Heart left ventricle (tissue), 13 donors: ENCODE data around the gene MTF1.

ENCODE experiments used
- POLR2A ChIP-seq, 2 donors: fragments of 450-650 bp; IDR thresholded peaks; one replicate each; pipeline ENCODE4 v1.6.1; 2017; ENCODE audit warnings: antibody characterized with exemption in 2 of 2, mild to moderate bottlenecking in 2 of 2, moderate library complexity in 2 of 2
- TF ChIP-seq, protein P1 (sequence below), 12 donors: fragments of 200-600 bp; sonication (generic) in 4 of 12; IDR thresholded peaks; one replicate each; pipeline versions ENCODE4 v1.5.0 to v1.8.0; 2018 to 2022; ENCODE audit warnings: antibody characterized with exemption in 12 of 12, mild to moderate bottlenecking in 5 of 12
- donor health status: ischemic (EF 13 %, LVEDD 7.1; RV severe dilation, severe dysfunction).
- donor health status: DM: no; HTN: yes; CAD: no.
- donor health status: DM: no; HTN: no; CAD: no.
- donor health status: ischemic (EF 25% LVEDD 6.9; RV normal size, moderate dysfunction).
- donor health status: ischemic (EF 25% LVEDD 5.7; RV mildly dilated, moderate dysfunction).
- donor health status: ischemic (EF 35%, LVEDD 5.7; RV mildly dilated, moderate dysfunction).
- donor health status: nonischemic (EF 11% LVEDD 7.7; RV severe dilation, severe dysfunction).
- donor health status: DM: yes; HTN: yes; CAD: no.
- donor health status: PGD.
- donor health status: ischemic (EF 29% LVEDD 5.4; RV normal size, mild dysfunction).
- donor health status: nonischemic (EF 23%, LVEDD 6.1; RV moderate dilation, normal function).

DNA sequence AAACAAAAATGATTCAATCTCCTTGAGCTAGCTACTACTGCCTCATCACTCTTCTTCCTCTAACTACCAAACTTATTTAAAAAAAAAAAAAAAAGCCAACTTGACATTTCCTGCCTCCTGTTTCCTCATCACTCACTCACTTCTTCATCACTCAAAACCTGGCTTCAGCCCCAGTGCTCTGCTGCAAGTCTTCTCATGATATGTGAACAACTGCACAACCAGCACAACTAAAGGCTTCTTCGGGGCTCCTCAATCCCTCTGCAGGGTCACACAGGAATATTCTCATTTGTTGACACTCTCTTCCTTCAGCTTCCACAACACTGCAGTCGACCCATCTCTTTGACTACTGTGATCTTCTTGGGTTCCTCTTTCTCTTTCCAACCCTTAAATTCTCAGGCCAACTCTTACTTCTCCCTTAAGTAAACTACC lies 7.6 kb downstream of the MTF1 start:
- TF ChIP-seq, protein P1, sequence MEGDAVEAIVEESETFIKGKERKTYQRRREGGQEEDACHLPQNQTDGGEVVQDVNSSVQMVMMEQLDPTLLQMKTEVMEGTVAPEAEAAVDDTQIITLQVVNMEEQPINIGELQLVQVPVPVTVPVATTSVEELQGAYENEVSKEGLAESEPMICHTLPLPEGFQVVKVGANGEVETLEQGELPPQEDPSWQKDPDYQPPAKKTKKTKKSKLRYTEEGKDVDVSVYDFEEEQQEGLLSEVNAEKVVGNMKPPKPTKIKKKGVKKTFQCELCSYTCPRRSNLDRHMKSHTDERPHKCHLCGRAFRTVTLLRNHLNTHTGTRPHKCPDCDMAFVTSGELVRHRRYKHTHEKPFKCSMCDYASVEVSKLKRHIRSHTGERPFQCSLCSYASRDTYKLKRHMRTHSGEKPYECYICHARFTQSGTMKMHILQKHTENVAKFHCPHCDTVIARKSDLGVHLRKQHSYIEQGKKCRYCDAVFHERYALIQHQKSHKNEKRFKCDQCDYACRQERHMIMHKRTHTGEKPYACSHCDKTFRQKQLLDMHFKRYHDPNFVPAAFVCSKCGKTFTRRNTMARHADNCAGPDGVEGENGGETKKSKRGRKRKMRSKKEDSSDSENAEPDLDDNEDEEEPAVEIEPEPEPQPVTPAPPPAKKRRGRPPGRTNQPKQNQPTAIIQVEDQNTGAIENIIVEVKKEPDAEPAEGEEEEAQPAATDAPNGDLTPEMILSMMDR (IDR thresholded peaks at IDR 0.05), result no peak
- TF ChIP-seq POLR2A (IDR thresholded peaks at IDR 0.05), result no peak
